Activated naive CD8-positive, alpha-beta T cell treated with anti-CD3 and anti-CD28 coated beads, Interleukin-2, amount 50 U/mL, for 16 hours (primary cell): ENCODE data around the gene REG1B.
"Not testable (repeated sequence)": the region's sequence is repeated elsewhere in the genome, so short reads cannot be mapped to it uniquely, and the experiment has no call there.

Experiments used
- DNase-seq: peaks from one replicate; pipeline ENCODE4 v3.0.0-alpha.2; 2020; ENCODE audit warnings: low read depth, low spot score

Gene REG1B

GRCh38 chr2:79084495-79085135, 3.2 kb downstream of the REG1B start:
- no peak for DNase-seq

GRCh38 chr2:79083597-79084251, 4.1 kb downstream of the REG1B start:
- no peak for DNase-seq

- no peak for DNase-seq
Observed at GRCh38 chr2:79082987-79083386, 4.8 kb downstream of the REG1B start.

- no peak for DNase-seq
Observed at GRCh38 chr2:79071078-79071477, 16.7 kb downstream of the REG1B start.

- DNase-seq, result no peak
Observed at GRCh38 chr2:79065201-79065600, 22.6 kb downstream of the REG1B start.

- not testable (repeated sequence) for DNase-seq
Observed at GRCh38 chr2:79054769-79055168, 33.0 kb downstream of the REG1B start.

- not testable (repeated sequence) for DNase-seq
Observed at GRCh38 chr2:79053486-79053885, 34.3 kb downstream of the REG1B start.

GRCh38 chr2:79041032-79041448, 46.8 kb downstream of the REG1B start:
- no peak for DNase-seq

GRCh38 chr2:79039944-79040343, 47.8 kb downstream of the REG1B start:
- no peak for DNase-seq
